Upper lobe of left lung (tissue), 4 donors: ENCODE results near the gene PCDHA5.
"Not testable (repeated sequence)": the region's sequence is repeated elsewhere in the genome, so short reads cannot be mapped to it uniquely, and the experiment has no call there.

Experiments used
- CTCF ChIP-seq, 6 experiments: fragments of 450-650 bp in 4 of 6; fragments of 200-600 bp in 2 of 6; sonication (generic) in 2 of 6; IDR thresholded peaks; one replicate each; pipeline ENCODE4 v1.5.1; 2016 to 2019; ENCODE audit warnings: antibody characterized with exemption in 6 of 6
- POLR2A ChIP-seq, 4 donors: fragments of 450-650 bp; IDR thresholded peaks; one replicate each; pipeline ENCODE4 v1.5.1; 2016 to 2017; ENCODE audit warnings: antibody characterized with exemption in 4 of 4, mild to moderate bottlenecking in 2 of 4
- POLR2AphosphoS5 ChIP-seq, 2 donors: sonication (generic); formaldehyde crosslinking; IDR thresholded peaks; one replicate each; pipeline ENCODE4 v1.5.1; 2017; ENCODE audit warnings: antibody characterized with exemption in 2 of 2

- TF ChIP-seq CTCF, POLR2A, POLR2AphosphoS5 (IDR thresholded peaks at IDR 0.05): not testable (repeated sequence)
Measured at GRCh38 chr5:140834439-140835008, 13.1 kb downstream of the PCDHA5 start.
